Endothelial cell of umbilical vein (primary cell): Measurements from ENCODE around the gene MRPL33. TPM values are rescaled to one million over a fixed set of nuclear protein-coding genes. Genes with fewer than 3 reads are reported as not detected.

Source experiments
- BruUV-seq: library from RNA; stranded (reverse); fragments of 400-500 nt; replicated peaks from 2 replicates; lab custom pipeline; 2021; lab: Mats Ljungman, UMichigan
- CTCF ChIA-PET: fragments of 300-600, 350-600 bp; sonication (Branson Sonifier 250); formaldehyde crosslinking; loops from one replicate; lab custom pipeline; 2021; ENCODE audit warnings: antibody characterized with exemption, inconsistent platforms; lab: Charles Lee
- POLR2A ChIA-PET: fragments of 300-600, 350-600 bp; sonication (Branson Sonifier 250); formaldehyde crosslinking; loops from one replicate; lab custom pipeline; 2021; ENCODE audit warnings: antibody characterized with exemption, inconsistent platforms; lab: Charles Lee
- DNase-seq: peaks from one replicate; pipeline ENCODE4 v3.0.0-alpha.2; 2011; ENCODE audit warnings: low read depth, low spot score
- FAIRE-seq: peaks from 2 replicates; lab custom pipeline; 2011; peaks lifted over from hg19 to GRCh38; lab: Jason Lieb, UNC
- H2AFZ ChIP-seq: 2 replicates; pipeline ENCODE4 v1.6.0; 2012; ENCODE audit warnings: low read depth, low read length, control low read depth, inconsistent platforms
- H3K27ac ChIP-seq: 2 replicates; pipeline ENCODE4 v1.5.1; 2011; ENCODE audit warnings: low read depth, mild to moderate bottlenecking, control low read depth, low read length, moderate library complexity; ENCODE audit not compliant: insufficient read depth
- H3K27me3 ChIP-seq, 2 experiments: 2 replicates each; pipeline versions ENCODE4 v1.6.0 to v1.6.1; 2011; ENCODE audit warnings: low read length in 2 of 2, mixed read lengths in 1 of 2; ENCODE audit not compliant: control insufficient read depth in 2 of 2, insufficient read depth in 2 of 2
- H3K36me3 ChIP-seq, 2 experiments: 2 replicates in 1 of 2; 3 replicates in 1 of 2; pipeline ENCODE4 v1.5.1; 2011; ENCODE audit warnings: low read length in 2 of 2, mild to moderate bottlenecking in 1 of 2, moderate library complexity in 1 of 2; ENCODE audit not compliant: control insufficient read depth in 2 of 2, insufficient read depth in 2 of 2; ENCODE audit errors: extremely low read depth in 1 of 2
- H3K4me1 ChIP-seq: 3 replicates; pipeline ENCODE4 v1.5.1; 2011; ENCODE audit warnings: mild to moderate bottlenecking, low read length; ENCODE audit not compliant: control insufficient read depth, insufficient read depth; ENCODE audit errors: extremely low read depth
- H3K4me2 ChIP-seq: 2 replicates; pipeline ENCODE4 v1.6.1; 2011; ENCODE audit warnings: low read length, control low read depth, mixed read lengths; ENCODE audit not compliant: insufficient read depth
- H3K4me3 ChIP-seq, 3 experiments: fragments of 200-600 bp in 1 of 3; sonication (generic), shearing (Covaris generic) in 1 of 3; replicated peaks in 1 of 3; 2 replicates each; pipeline ENCODE4 v1.5.1; 2011 to 2016; ENCODE audit warnings: control low read depth in 3 of 3, low read length in 3 of 3, mild to moderate bottlenecking in 2 of 3, inconsistent platforms in 1 of 3, low read depth in 1 of 3, moderate library complexity in 1 of 3; ENCODE audit not compliant: insufficient read depth in 1 of 3
- H3K79me2 ChIP-seq: 2 replicates; pipeline ENCODE4 v1.6.0; 2012; ENCODE audit warnings: low read length, inconsistent platforms; ENCODE audit not compliant: control insufficient read depth, insufficient read depth
- H3K9ac ChIP-seq: replicated peaks from 2 replicates; pipeline ENCODE3; 2011; ENCODE audit warnings: low read length, control low read depth; ENCODE audit not compliant: insufficient read depth; ENCODE audit errors: extremely low read depth
- H3K9me1 ChIP-seq: replicated peaks from 3 replicates; pipeline ENCODE4 v1.6.0; 2011; ENCODE audit warnings: mild to moderate bottlenecking, low read length; ENCODE audit not compliant: control insufficient read depth, insufficient read depth; ENCODE audit errors: extremely low read depth
- H3K9me3 ChIP-seq: replicated peaks from 2 replicates; pipeline ENCODE4 v1.5.1; 2012; ENCODE audit warnings: low read length, inconsistent platforms; ENCODE audit not compliant: control insufficient read depth, insufficient read depth
- H4K20me1 ChIP-seq: replicated peaks from 2 replicates; pipeline ENCODE3; 2011; ENCODE audit warnings: mild to moderate bottlenecking, low read length; ENCODE audit not compliant: control insufficient read depth, insufficient read depth; ENCODE audit errors: extremely low read depth
- CTCF ChIP-seq, 2 donors: IDR thresholded peaks; 1 replicate in 1 of 2; 2 replicates in 1 of 2; pipeline ENCODE4 v1.5.1; 2011; ENCODE audit warnings: low read length in 2 of 2, mild to moderate bottlenecking in 2 of 2, moderate library complexity in 2 of 2, control low read depth in 1 of 2, inconsistent platforms in 1 of 2, low read depth in 1 of 2; ENCODE audit not compliant: insufficient read depth in 1 of 2; ENCODE audit errors: extremely low read depth in 1 of 2
- EZH2 ChIP-seq: IDR thresholded peaks from 2 replicates; pipeline ENCODE4 v1.6.1; 2012; ENCODE audit warnings: borderline replicate concordance, low read depth, mild to moderate bottlenecking, moderate library complexity, low read length, inconsistent platforms; ENCODE audit not compliant: severe bottlenecking
- FOS ChIP-seq: IDR thresholded peaks from 2 replicates; pipeline ENCODE4 v1.6.1; 2011; ENCODE audit warnings: mild to moderate bottlenecking, low read length, moderate library complexity, borderline replicate concordance; ENCODE audit not compliant: insufficient read depth
- GATA2 ChIP-seq: IDR thresholded peaks from 2 replicates; pipeline ENCODE4 v1.7.0; 2011; ENCODE audit warnings: low read depth, mild to moderate bottlenecking, moderate library complexity, mixed read lengths, low read length; ENCODE audit not compliant: insufficient read length, insufficient read depth
- JUN ChIP-seq: IDR thresholded peaks from 2 replicates; pipeline ENCODE4 v1.6.1; 2011; ENCODE audit warnings: borderline replicate concordance, low read depth; ENCODE audit not compliant: insufficient read length, insufficient read depth
- MAX ChIP-seq: IDR thresholded peaks from 2 replicates; pipeline ENCODE4 v1.6.1; 2011; ENCODE audit not compliant: insufficient read depth, insufficient read length
- MYC ChIP-seq: IDR thresholded peaks from one replicate; pipeline ENCODE4 v1.6.1; 2011; ENCODE audit warnings: mild to moderate bottlenecking, low read depth, low read length
- POLR2A ChIP-seq: IDR thresholded peaks from 2 replicates; pipeline ENCODE4 v1.6.1; 2012; ENCODE audit warnings: low read depth, mild to moderate bottlenecking, control low read depth, low read length
- POLR2AphosphoS5 ChIP-seq: IDR thresholded peaks from 2 replicates; pipeline ENCODE4 v1.6.1; 2012; ENCODE audit warnings: low read depth, mild to moderate bottlenecking, control low read depth, low read length, moderate library complexity; ENCODE audit not compliant: insufficient read depth
- dilution Hi-C: fragments of 300-500 bp; cut with MboI; formaldehyde crosslinking; loops from one replicate; pipeline ENCODE4 v1.15.0; 2019; ENCODE audit warnings: low sequenced_read_pairs; ENCODE audit not compliant: extremely low pct_ligation_motif_present
- intact Hi-C: fragments of 100-400 bp; cut with micrococcal nuclease; formaldehyde crosslinking; loops from one replicate; pipeline ENCODE4 v1.10.0; 2022
- polyA plus RNA-seq, 4 experiments: library from polyadenylated mRNA; depleted of rRNA in 3 of 4; stranded (reverse) in 3 of 4; unstranded in 1 of 4; fragments of >200 nt; gene quantifications; 2 replicates each; pipeline versions ENCODE4 v1.2.1 to v1.2.3, GENCODE V29; 2011 to 2012; ENCODE audit warnings: missing spikeins in 1 of 4
- total RNA-seq: library from RNA; stranded (reverse); gene quantifications from 2 replicates; pipeline ENCODE4 v1.2.3, GENCODE V29; 2021

Gene MRPL33
- total and polyA plus RNA-seq, 2 donors (not counting 3 experiments of a cell fraction or from before 2014, with no cell fraction given), result 36.1 to 97.4 TPM

- H3K36me3 ChIP-seq, result peaks cover 0 to 3% of the 10 kb centered on the region in 2 experiments
- FAIRE-seq (no peak), DNase-seq (no peak)
- H3K4me1 ChIP-seq, result peaks cover 44% of the 10 kb centered on the region
- no TSS peak for BruUV-seq
- no peaks in the 10 kb centered on the region for H4K20me1 ChIP-seq
- peaks cover 66% of the 10 kb centered on the region for H3K79me2 ChIP-seq
- H3K9me3 ChIP-seq, result no peaks in the 10 kb centered on the region
- no peak overlapping the region for H3K4me2 ChIP-seq
- dilution Hi-C loops (no loop called here), intact Hi-C loops (loop anchor here (10.0 kb wide), 1 partner anchor 499 kb away; no protein-coding TSS in a partner anchor)
- TF ChIP-seq MYC (no peak), CTCF (IDR thresholded peaks at IDR 0.05; ENCODE audit: extremely low read depth in 1 of 2, insufficient read depth in 1 of 2, low read depth in 1 of 2, low read length in 2 of 2) (no peak), POLR2A (no peak), GATA2 (no peak), FOS (no peak), MAX (no peak), JUN (no peak), EZH2 (no peak), POLR2AphosphoS5 (no peak)
- no peaks in the 10 kb centered on the region for H3K27me3 ChIP-seq
- no peak overlapping the region for H2AFZ ChIP-seq
- H3K9me1 ChIP-seq, result no peaks in the 10 kb centered on the region
- no peak overlapping the region for H3K4me3 ChIP-seq
- H3K27ac ChIP-seq, result no peak overlapping the region
- POLR2A ChIA-PET, result no interaction called here
- no peak overlapping the region for H3K9ac ChIP-seq
- CTCF ChIA-PET, result interaction anchor here (1.0 to 1.8 kb wide), 3 partner anchors 17 to 53 kb away, joined by 3 to 5 read pairs (median 5); no protein-coding TSS in a partner anchor
Measured at GRCh38 chr2:27776097-27776496, 4.6 kb downstream of the MRPL33 start.
